Mesenchymal stem cell (in vitro differentiated cells and primary cell): ENCODE data around the gene SMIM13.

ENCODE experiments used
- DNase-seq: peaks from one replicate; pipeline ENCODE4 v3.0.0-alpha.2; 2013
- H2AFZ ChIP-seq: one replicate; pipeline ENCODE4 v1.6.1; 2013; ENCODE audit warnings: low read depth, mild to moderate bottlenecking, control low read depth, inconsistent platforms, low read length, moderate library complexity
- H2AK5ac ChIP-seq: 2 replicates; pipeline ENCODE4 v1.6.1; 2013; ENCODE audit warnings: low read length, moderate library complexity, mild to moderate bottlenecking, inconsistent platforms; ENCODE audit not compliant: severe bottlenecking
- H2BK120ac ChIP-seq: one replicate; pipeline ENCODE4 v1.6.1; 2013; ENCODE audit warnings: low read depth, mild to moderate bottlenecking, inconsistent platforms, low read length, moderate library complexity
- H2BK12ac ChIP-seq, 2 experiments: one replicate each; pipeline ENCODE4 v1.6.1; 2013; ENCODE audit warnings: inconsistent platforms in 2 of 2, low read length in 2 of 2, mild to moderate bottlenecking in 2 of 2, moderate library complexity in 2 of 2, control low read depth in 1 of 2
- H2BK15ac ChIP-seq: one replicate; pipeline ENCODE4 v1.6.1; 2013; ENCODE audit warnings: mild to moderate bottlenecking, low read depth, inconsistent platforms; ENCODE audit not compliant: poor library complexity, severe bottlenecking
- H2BK5ac ChIP-seq: 2 replicates; pipeline ENCODE4 v1.6.1; 2013; ENCODE audit warnings: low read depth, mild to moderate bottlenecking, low read length, control low read depth, inconsistent platforms; ENCODE audit not compliant: poor library complexity, severe bottlenecking
- H3K14ac ChIP-seq, 2 experiments: one replicate each; pipeline ENCODE4 v1.6.1; 2013; ENCODE audit warnings: inconsistent platforms in 2 of 2, low read length in 2 of 2, control low read depth in 1 of 2, mild to moderate bottlenecking in 1 of 2, moderate library complexity in 1 of 2
- H3K18ac ChIP-seq, 2 experiments: one replicate each; pipeline ENCODE4 v1.6.1; 2013; ENCODE audit warnings: inconsistent platforms in 2 of 2, low read length in 2 of 2, control low read depth in 1 of 2, low read depth in 1 of 2, mild to moderate bottlenecking in 1 of 2
- H3K23ac ChIP-seq, 2 experiments: one replicate each; pipeline ENCODE4 v1.6.1; 2013; ENCODE audit warnings: inconsistent platforms in 2 of 2, low read length in 2 of 2, mild to moderate bottlenecking in 2 of 2, moderate library complexity in 2 of 2, control low read depth in 1 of 2
- H3K27ac ChIP-seq: 2 replicates; pipeline ENCODE4 v1.5.1; 2013; ENCODE audit warnings: mild to moderate bottlenecking, moderate library complexity, low read length, control low read depth, inconsistent platforms; ENCODE audit not compliant: poor library complexity, severe bottlenecking
- H3K27me3 ChIP-seq, 2 experiments: 2 replicates each; pipeline versions ENCODE4 v1.6.1 to v1.7.0; 2013; ENCODE audit warnings: low read length in 2 of 2, mild to moderate bottlenecking in 2 of 2, moderate library complexity in 2 of 2, control low read depth in 1 of 2, inconsistent platforms in 1 of 2; ENCODE audit not compliant: control insufficient read depth in 1 of 2, insufficient read depth in 1 of 2
- H3K36me3 ChIP-seq, 2 experiments: 2 replicates each; pipeline versions ENCODE4 v1.6.1 to v1.7.0; 2013; ENCODE audit warnings: low read length in 2 of 2, control low read depth in 1 of 2, inconsistent platforms in 1 of 2, low read depth in 1 of 2, mild to moderate bottlenecking in 1 of 2; ENCODE audit not compliant: insufficient read depth in 2 of 2, control insufficient read depth in 1 of 2
- H3K4ac ChIP-seq, 2 experiments: one replicate each; pipeline ENCODE4 v1.6.1; 2013; ENCODE audit warnings: inconsistent platforms in 2 of 2, low read length in 2 of 2, mild to moderate bottlenecking in 2 of 2, moderate library complexity in 2 of 2, control low read depth in 1 of 2, low read depth in 1 of 2
- H3K4me1 ChIP-seq: 2 replicates; pipeline ENCODE4 v1.6.1; 2013; ENCODE audit warnings: low read depth, low read length, control low read depth; ENCODE audit not compliant: control insufficient read depth, insufficient read depth
- H3K4me2 ChIP-seq: 2 replicates; pipeline ENCODE4 v1.6.1; 2013; ENCODE audit warnings: low read length, mild to moderate bottlenecking, inconsistent platforms; ENCODE audit not compliant: poor library complexity, severe bottlenecking
- H3K4me3 ChIP-seq, 2 experiments: 2 replicates each; pipeline versions ENCODE4 v1.5.1 to v1.7.0; 2013; ENCODE audit warnings: low read length in 2 of 2, mild to moderate bottlenecking in 2 of 2, control low read depth in 1 of 2, low read depth in 1 of 2; ENCODE audit not compliant: insufficient read depth in 1 of 2
- H3K79me1 ChIP-seq: replicated peaks from 2 replicates; pipeline ENCODE4 v1.6.1; 2013; ENCODE audit warnings: mild to moderate bottlenecking, control low read depth, low read length, inconsistent platforms; ENCODE audit not compliant: poor library complexity, severe bottlenecking
- H3K9ac ChIP-seq: 2 replicates; pipeline ENCODE4 v1.7.0; 2013; ENCODE audit warnings: mild to moderate bottlenecking, low read length, moderate library complexity
- H3K9me3 ChIP-seq: 2 replicates; pipeline ENCODE4 v1.7.0; 2013; ENCODE audit warnings: mild to moderate bottlenecking, low read length; ENCODE audit not compliant: control insufficient read depth
- H4K8ac ChIP-seq: one replicate; pipeline ENCODE4 v1.6.1; 2013; ENCODE audit warnings: inconsistent platforms, mild to moderate bottlenecking, low read length, moderate library complexity
- H4K91ac ChIP-seq: one replicate; pipeline ENCODE4 v1.6.1; 2013; ENCODE audit warnings: mild to moderate bottlenecking, low read length, inconsistent platforms
- WGBS: methylation state at CpG from one replicate; pipeline ENCODE4 v1.1.7; 2013; ENCODE audit warnings: mixed read lengths; 5-methylcytosine and 5-hydroxymethylcytosine counted together

SMIM13 gene

GRCh38 chr6:11069760-11070159 lies 23.9 kb upstream of the SMIM13 start:
- Histone ChIP-seq H3K18ac (no peak overlapping the region), H3K79me1 (no peaks in the 10 kb centered on the region), H2AK5ac (no peak overlapping the region), H3K36me3 (no peaks in the 10 kb centered on the region), H3K4me2 (no peak overlapping the region), H3K23ac (no peak overlapping the region), H3K4me3 (no peak overlapping the region), H2AFZ (no peak overlapping the region), H3K27ac (no peak overlapping the region), H4K91ac (no peak overlapping the region), H3K4ac (no peak overlapping the region), H2BK5ac (no peak overlapping the region), H3K4me1 (no peaks in the 10 kb centered on the region), H4K8ac (no peak overlapping the region), H3K14ac (no peak overlapping the region), H3K9ac (no peak overlapping the region), H2BK15ac (no peak overlapping the region), H2BK120ac (no peak overlapping the region), H3K27me3 (peaks cover 0 to 2% of the 10 kb centered on the region in 2 experiments), H3K9me3 (no peaks in the 10 kb centered on the region), H2BK12ac (no peak overlapping the region)
- 48% methylated on average over 2 of the region's 2 CpGs for WGBS
- DNase-seq, result peak; percentile 25

GRCh38 chr6:11072101-11072500 lies 21.5 kb upstream of the SMIM13 start:
- Histone ChIP-seq H2AK5ac (no peak overlapping the region), H3K27me3 (peaks cover 0 to under 1% of the 10 kb centered on the region in 2 experiments), H3K9ac (no peak overlapping the region), H3K18ac (no peak overlapping the region), H3K4me3 (no peak overlapping the region), H2BK12ac (no peak overlapping the region), H2AFZ (no peak overlapping the region), H3K4ac (no peak overlapping the region), H2BK15ac (no peak overlapping the region), H3K9me3 (no peaks in the 10 kb centered on the region), H3K36me3 (no peaks in the 10 kb centered on the region), H3K79me1 (no peaks in the 10 kb centered on the region), H3K27ac (no peak overlapping the region), H4K8ac (no peak overlapping the region), H3K14ac (no peak overlapping the region), H3K23ac (no peak overlapping the region), H2BK120ac (no peak overlapping the region), H3K4me1 (no peaks in the 10 kb centered on the region), H4K91ac (no peak overlapping the region), H3K4me2 (no peak overlapping the region), H2BK5ac (no peak overlapping the region)
- 94% methylated on average over 3 of the region's 4 CpGs for WGBS
- no peak for DNase-seq

DNA sequence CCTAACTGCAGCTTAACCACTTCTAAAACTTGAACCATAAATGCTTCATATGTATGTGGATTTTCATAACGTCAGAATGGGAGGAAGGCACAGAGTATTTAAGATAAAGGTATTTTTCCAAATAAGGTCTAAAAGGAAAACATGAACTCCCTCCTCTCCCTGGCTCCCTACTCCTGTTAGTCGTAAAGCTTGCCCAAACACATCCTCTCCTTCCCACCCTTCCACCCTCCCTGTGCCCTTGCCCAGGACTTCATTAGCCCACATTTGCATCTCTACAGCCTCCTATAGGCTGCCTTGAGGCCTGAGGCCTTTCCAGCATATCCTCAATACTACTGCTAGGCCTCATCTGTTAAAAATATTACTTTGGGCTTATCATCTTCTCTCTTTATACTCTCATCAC lies 17.1 kb upstream of the SMIM13 start:
- Histone ChIP-seq H2AK5ac (no peak overlapping the region), H3K27me3 (no peaks in the 10 kb centered on the region), H3K4me1 (no peaks in the 10 kb centered on the region), H2BK120ac (no peak overlapping the region), H3K4me3 (no peak overlapping the region), H3K4me2 (no peak overlapping the region), H3K23ac (no peak overlapping the region), H3K27ac (no peak overlapping the region), H2BK5ac (no peak overlapping the region), H4K91ac (no peak overlapping the region), H3K4ac (no peak overlapping the region), H3K9ac (no peak overlapping the region), H2BK15ac (no peak overlapping the region), H3K18ac (no peak overlapping the region), H3K14ac (no peak overlapping the region), H3K79me1 (no peaks in the 10 kb centered on the region), H4K8ac (no peak overlapping the region), H2BK12ac (no peak overlapping the region), H3K36me3 (no peaks in the 10 kb centered on the region), H2AFZ (no peak overlapping the region), H3K9me3 (no peaks in the 10 kb centered on the region)
- DNase-seq, result no peak
- WGBS, result 91% methylated on average over 1 of the region's 2 CpGs

- Histone ChIP-seq H3K18ac (no peak overlapping the region), H4K8ac (no peak overlapping the region), H3K14ac (no peak overlapping the region)
Observed at GRCh38 chr6:11078266-11078665, 15.4 kb upstream of the SMIM13 start.

More at GRCh38 chr6:11078266-11078665, 15.4 kb upstream of the SMIM13 start:
- Histone ChIP-seq H2BK5ac (no peak overlapping the region), H3K9ac (no peak overlapping the region), H3K4me1 (no peaks in the 10 kb centered on the region), H3K4ac (no peak overlapping the region), H3K23ac (no peak overlapping the region), H3K9me3 (no peaks in the 10 kb centered on the region), H2BK12ac (no peak overlapping the region), H2AK5ac (no peak overlapping the region), H2BK15ac (no peak overlapping the region), H3K27me3 (no peaks in the 10 kb centered on the region), H3K36me3 (no peaks in the 10 kb centered on the region), H3K79me1 (no peaks in the 10 kb centered on the region), H3K27ac (no peak overlapping the region), H2AFZ (no peak overlapping the region), H3K4me2 (no peak overlapping the region), H4K91ac (no peak overlapping the region), H3K4me3 (no peak overlapping the region), H2BK120ac (no peak overlapping the region)
- WGBS, result 86% methylated on average over 2 of the region's 4 CpGs
- no peak for DNase-seq
